ENCODE measurements around the gene NBPF1.
"Not testable (repeated sequence)": the region's sequence is repeated elsewhere in the genome, so short reads cannot be mapped to it uniquely, and the experiment has no call there.

NBPF1 gene

DNA sequence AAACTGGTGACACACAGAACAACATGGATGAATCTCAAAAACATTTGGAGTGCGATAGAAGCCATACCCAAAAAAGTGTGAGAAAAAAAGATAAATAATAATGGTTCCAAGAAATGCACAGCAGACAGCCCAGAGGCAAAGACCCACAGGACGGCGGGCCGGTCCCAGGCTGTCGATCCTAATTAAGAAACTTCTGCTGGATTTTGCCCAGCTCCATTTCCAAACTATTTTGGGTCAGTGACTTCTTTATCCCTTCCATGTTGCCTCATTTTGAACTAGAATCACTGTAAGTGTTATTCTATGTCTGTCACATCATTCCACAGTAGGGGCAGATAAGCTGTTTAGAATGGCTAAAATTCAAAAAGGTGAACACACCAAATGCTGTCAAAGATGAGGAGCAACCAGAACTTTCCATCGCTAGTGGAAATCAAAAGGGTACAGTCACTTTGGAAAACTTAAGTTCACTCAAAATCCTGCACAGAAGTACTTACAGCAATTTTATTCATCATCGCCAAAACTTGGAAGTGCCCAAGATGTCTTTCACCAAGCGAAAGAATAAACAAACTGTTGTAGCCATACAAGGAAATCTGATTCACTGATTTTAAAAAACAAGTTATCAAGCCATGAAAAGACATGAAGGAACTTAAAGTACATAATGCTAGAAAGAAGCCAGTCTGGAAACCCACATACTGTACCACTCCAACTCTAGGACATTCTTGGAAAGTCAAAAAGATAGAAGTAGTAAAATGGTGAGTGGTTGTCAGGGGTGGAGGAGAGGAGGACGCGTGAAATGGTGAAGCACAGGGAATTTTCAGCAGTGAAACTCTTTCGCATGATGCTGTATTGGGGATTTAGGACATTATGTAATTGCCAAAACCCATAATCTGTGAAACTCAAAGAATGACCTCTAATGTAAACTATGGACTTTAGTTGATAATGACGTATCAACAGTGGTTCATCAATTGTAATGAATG lies 7.5 kb downstream of the NBPF1 start:
- no peak for DNase-seq (ENCODE audit: low read depth, low spot score)

DNA sequence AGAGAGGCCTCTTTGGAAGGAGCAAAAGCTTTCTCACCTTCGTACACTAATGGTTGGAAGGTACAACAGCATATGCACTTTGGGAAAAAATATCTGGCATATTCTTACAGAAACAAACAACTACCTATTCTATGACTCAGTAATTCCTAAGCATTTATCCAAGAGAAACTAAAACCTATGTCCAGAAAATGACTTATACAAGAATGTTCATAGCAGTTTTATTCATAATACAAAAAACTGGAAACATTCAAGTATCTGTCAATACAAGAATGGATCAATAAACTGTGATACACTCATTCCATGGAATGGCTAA lies 8.2 kb downstream of the NBPF1 start:
- no peak for DNase-seq (ENCODE audit: low read depth, low spot score)

DNA sequence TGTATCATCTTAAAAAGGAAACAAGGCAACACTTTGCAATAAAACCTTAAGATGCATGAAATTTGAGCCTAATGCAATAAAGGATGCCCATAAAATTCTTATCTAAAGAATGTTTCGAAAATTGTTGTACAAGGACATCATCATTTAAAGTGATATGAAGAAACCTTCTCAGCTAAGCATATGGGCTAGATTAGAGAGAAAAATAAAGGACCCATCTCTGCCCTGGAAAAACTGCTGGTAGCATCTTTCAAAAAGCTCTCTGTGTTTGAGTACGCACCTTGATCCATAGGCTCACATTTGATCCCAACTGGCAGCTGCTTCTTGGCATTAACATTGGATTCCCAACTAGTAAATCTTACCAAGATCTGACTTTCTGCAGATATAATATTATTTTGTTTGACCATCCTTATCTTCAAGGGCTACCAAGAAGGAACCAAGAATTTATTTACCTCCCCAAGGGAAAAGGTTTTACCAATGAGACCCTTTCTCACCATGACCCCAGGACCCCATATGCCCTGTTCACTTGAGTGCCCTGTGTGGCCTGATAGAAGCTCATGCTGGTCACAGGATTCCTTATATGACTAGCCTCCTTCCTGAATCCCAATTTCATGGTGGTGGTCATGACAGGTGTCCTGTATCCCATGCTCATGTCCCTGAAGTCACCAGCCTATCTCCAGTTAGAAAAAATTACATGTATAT lies 8.7 kb downstream of the NBPF1 start:
- DNase-seq (ENCODE audit: low read depth, low spot score): not testable (repeated sequence)

DNA sequence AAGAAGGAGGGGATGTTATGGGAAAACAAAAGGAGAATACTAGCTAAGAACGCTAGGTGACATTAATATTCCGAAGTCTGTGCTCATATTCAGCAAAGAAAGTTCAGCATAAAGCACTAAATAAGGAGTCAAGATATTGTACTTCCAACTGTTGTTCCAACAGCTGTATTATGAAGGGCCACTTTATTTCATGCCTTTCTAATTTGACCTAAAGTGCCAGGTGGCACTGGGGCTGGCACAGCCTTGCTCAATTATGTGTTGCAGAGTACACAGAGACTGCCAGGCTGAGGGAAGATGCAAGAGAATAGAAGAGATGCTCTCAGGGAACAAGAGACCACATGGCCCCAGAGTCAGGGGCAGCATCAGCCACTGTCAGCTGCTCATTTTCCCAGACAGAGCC lies 9.7 kb downstream of the NBPF1 start:
- DNase-seq (ENCODE audit: low read depth, low spot score): not testable (repeated sequence)

DNA sequence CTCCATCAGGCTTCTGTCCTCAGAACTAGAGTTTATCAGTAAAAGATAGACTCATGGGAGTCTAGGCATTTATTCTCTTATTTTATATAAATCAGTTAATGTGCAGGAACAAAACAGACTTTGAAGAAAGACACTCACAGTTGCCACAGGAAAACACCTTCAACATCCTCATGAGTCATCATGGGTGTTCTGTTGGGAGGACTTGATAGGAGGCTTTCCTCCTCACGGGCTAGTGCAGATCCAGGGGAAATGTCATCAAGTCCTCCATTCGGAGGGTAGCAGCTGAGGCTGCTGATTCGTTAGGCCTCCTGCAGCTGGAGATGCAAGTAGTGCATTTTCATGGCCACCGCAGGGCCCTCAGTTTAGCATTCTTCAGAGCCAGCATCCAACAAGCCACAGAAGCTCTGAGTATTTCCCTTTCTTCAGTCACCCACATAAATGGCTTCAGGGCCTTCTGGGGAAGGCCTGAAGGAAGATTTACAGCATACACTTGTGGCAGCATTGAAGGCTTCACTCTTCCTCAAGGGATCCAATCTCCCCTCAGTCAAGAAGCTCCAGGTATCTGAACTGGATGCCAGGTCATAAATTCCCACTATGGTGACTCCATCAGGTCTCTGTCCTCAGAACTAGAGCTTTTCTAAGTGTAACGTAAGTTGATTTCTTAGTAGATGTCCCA lies 10.9 kb downstream of the NBPF1 start:
- not testable (repeated sequence) for DNase-seq (ENCODE audit: low read depth, low spot score)

DNA sequence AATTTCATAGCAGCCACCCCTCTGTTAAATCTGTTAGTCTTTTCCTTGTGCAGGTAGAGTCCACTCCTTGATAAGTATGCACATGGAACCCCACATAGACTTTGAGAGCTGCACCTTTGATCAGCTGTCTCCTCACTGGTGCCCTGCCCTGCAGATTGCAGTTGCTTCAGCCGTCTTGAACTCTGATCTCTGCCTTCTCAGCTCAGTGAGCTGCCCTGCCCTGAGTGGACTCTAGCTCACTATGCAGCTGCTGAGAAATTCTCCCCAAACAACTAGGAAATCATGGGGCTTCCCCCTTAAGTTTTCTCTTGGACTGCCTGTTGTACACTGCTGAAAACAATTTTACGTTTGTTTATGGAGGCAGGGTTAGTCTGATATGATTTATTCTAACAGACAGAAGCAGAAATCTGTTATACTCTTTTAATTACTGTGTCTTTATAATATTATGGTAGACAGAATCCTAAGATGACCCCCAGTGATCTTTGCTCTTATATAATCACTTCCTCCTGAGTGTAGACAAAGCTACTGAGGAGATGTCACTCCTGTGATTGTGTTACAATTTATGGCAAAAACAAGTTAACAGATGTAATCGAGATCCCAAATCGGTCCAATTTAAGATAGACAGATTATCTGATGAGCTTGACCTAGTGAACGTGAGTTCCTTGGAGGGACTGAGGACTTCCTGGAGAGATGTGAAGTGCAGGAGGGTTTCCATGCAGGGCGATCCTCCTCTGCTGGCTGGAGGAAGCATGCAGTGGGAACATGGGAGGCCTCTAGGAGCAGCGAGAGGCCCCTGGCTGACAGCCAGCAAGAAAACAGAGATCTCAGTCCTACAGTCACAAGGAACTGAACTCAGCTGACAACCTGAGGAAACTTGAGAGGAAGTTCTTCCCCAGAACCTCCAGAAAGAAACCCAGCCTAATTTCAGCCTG lies 12.2 kb downstream of the NBPF1 start:
- not testable (repeated sequence) for DNase-seq (ENCODE audit: low read depth, low spot score)

DNA sequence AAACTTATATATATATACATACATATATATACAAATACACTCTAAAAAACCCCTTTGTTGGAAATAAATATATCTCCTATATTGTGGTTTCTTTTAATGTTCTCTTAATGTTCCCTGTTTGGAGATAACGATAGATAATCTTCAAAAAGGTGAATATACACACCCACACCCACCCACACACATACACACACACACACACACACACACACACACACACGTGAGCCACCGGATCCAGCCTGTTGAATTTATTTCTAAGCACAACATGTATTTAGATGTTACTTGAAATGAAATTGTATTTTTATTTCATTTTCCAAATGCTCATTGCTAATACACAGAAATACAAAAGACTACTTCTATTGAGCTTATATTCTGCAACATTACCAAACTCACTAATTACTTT lies 14.0 kb downstream of the NBPF1 start:
- DNase-seq (ENCODE audit: low read depth, low spot score): not testable (repeated sequence)

DNA sequence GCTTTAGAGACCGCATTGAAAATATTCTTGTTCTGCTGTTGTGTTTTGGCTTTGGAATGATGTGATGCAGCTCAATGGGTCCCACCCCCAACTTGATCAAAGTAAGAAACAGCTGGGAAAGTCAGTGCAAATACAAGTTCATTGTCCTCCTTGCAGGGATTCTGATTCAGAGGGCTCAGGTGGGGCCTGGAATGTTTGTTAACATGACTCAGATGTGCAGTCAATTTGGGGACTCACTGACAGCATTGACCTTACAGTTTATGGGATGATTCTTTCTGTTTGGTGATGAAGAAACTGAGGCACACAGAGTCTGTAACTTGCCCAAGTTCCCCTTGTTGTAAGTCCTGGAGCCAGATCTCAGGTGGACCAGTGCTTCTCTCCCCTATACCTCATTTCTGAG lies 18.1 kb downstream of the NBPF1 start:
- DNase-seq (ENCODE audit: low read depth, low spot score): not testable (repeated sequence)

DNA sequence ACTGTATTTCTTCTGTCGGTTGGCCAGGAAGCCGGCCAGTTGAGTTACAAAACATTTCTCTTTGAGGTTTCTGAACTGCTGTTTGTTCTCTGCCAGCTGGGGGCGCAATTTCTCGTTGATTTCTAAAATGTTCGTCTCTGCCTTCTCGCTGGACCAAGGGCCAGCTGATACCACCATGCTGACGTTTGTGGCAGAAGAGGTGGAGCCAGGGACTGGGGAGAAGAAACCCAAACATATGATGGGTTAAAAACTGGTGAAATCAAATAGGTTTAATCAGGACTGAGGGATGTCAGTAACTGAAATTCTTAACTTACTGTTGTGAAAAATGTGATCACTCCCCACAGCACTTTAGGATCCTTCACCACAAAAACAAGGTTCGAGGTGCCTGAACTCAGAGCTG lies 21.5 kb downstream of the NBPF1 start:
- DNase-seq (ENCODE audit: low read depth, low spot score): not testable (repeated sequence)

DNA sequence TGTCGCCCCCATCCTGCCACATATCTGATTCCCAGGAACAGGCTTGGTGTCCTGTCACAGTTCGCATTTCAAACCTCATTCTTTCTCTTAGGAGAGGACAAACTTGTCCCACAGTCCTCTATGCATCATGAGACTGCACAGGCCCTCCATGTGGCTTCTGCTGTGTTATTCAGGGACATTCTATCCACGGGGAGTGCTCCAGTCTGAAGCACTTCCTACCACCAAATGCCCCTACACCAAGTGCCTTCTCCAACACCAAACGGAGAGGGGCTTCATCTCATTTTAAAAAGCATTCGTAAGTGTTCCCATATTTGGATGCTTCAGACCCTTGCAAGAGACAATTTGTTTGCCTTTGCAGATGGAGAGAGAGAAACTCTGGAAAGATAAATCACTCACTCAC lies 25.3 kb downstream of the NBPF1 start:
- DNase-seq (ENCODE audit: low read depth, low spot score): not testable (repeated sequence)

DNA sequence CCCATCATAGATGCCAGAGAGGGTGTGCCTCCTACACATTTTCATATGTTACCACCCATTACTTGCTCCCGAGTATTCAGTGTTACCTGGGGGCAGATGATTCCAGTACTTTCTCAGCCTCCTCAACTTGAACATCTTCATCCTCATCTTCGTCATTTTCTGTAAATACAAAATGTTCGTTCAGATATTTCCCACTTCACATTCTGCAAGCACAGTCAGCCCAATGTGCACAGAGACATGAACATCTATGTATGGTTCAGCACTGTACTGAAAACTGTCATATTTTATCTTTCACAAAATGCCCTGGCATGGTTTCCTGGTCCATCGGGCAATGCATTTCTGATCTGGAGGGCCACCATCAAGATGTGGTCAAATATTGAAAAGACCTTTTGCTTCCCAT lies 25.7 kb downstream of the NBPF1 start:
- DNase-seq (ENCODE audit: low read depth, low spot score): not testable (repeated sequence)

DNA sequence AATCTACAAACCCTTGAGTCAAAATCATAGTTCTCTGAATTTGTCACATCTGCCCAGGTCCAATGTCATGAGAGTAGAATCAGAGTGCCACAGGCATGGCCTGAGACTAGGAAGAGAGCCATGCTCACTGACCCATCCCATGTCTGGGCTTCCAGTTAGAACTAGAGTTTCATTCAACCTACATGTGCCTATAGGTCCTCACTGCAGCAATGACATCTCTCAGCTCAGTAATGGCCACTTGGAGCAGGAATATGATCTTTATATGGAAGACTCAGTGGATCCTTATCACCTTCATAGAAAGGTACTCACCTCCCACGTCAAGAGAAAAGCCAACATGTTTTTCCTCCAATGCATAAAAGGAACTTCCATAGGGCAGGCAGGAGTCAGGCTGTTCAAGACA lies 48.0 kb downstream of the NBPF1 start:
- DNase-seq (ENCODE audit: low read depth, low spot score): not testable (repeated sequence)

DNA sequence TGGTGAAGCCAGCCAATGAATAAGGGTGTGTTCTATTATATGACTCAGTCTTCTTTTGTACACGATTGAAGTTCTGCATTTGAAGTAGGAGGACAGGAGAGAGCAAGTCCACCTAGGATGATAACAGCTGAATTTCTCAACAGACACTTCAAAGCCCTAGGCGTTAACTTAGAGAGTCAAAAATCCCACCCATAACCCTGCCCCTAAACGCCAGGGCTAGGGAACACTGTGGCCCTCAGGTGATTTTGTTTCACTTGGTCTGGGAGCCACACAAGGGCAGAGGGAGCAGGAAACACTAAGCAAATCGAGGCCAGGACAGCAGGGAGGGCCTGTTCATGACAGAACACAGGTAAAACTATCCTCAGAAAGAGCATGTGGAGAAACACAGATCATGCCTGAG lies 52.3 kb downstream of the NBPF1 start:
- DNase-seq (ENCODE audit: low read depth, low spot score): not testable (repeated sequence)

DNA sequence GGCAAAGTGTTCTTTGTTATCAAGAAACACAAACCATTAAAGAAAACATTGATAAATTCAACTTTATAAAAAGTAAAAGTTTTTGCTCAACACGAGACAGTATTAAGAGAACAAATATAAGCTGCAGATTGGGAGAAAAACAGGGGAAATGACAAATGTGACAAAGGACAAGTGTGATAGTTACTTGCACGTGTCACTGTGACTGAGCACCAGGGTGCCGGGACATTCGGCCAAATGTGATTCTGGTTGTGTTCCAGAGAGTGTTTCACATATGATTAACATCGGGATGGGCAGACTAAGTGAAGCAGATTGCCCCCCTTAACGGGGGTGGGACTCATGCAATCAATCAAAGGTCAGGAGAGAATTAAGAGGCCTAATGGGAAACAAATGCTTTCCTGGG lies 52.9 kb downstream of the NBPF1 start:
- DNase-seq (ENCODE audit: low read depth, low spot score): not testable (repeated sequence)

DNA sequence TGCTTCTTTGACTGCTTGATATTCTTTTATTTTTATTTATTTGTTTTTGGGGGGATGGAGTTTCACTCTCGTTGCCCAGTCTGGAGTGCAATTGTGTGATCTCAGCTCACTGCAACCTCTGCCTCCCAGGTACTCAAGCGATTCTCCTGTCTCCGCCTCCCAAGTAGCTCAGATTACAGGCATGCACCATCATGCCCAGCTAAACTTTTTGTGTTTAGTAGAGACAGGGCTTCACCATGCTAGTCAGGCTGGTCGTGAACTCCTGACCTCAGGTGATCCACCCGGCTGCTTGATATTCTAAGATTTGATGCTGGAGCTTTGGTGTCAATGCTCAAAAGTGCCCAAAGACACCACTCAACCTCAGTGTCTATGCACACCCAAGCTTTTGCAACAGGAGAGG lies 53.7 kb downstream of the NBPF1 start:
- not testable (repeated sequence) for DNase-seq (ENCODE audit: low read depth, low spot score)

DNA sequence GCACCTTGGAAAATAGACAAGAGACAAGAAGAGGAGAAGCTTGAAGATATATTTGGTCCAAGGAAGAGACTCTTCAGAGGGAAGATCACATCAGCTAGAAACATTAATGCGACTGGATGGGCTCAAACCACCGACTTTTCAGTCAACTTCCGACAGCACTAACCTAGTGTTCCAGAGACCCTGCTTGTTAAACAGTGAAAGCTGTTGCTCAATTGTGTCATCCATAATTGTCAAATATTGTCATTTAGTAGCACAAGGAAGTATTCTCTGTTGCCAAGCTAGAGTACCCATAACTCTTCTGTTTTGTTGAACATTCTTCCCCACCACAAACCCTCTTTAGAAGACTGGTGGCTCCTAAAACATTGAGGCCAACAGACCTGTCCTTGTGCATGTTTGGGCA lies 56.3 kb downstream of the NBPF1 start:
- DNase-seq (ENCODE audit: low read depth, low spot score): not testable (repeated sequence)

DNA sequence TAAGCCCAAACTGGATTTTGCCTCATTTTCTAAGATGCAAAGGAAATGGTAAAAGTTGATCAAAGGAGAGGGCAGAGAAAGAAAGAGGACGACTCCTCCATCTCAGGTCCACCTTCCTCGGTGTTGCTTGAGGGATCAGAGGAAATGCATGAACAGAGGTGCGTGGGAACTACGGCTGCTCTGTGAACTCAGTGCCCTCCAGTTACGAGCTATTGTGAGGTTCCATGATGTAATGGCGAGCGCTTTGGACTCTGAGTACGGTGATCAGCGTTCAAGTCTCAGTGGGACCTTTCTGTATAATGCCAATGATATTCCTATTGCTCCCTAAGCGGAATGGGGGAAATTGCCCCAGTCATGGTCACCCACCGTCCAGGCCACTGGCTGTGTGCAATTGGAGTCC lies 60.1 kb downstream of the NBPF1 start:
- DNase-seq (ENCODE audit: low read depth, low spot score): not testable (repeated sequence)

DNA sequence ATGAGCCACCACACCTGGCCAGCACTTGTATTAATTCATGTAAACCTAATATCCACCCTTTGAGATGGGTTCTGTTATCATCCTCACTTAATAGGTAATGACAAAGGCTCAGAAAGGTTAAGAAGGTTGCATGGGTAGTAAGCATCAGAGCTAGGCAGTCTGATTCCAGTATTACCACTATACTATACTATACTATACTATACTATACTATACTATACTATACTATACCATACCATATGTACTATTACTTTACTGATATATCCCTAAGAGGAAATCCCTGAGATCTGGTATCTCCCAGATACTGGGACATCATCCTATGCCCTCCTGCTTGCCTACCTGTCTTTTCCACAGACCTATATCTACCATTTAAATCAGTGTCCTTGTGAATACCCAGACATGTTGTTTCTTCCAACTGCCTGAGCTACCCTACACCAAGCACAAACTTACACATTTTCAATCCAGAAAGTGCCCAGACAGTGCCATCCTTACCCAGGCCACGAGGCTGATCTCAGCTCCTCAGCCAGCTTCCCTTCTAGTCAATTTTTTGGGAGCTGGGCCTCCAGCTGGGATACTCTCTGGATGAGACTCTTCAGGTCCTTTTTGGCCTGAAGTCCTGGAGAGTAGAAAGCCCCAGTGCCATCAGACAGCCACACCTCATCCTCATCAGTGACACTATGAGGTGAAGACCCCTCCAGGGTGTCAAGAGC lies 63.0 kb downstream of the NBPF1 start:
- DNase-seq (ENCODE audit: low read depth, low spot score): not testable (repeated sequence)

DNA sequence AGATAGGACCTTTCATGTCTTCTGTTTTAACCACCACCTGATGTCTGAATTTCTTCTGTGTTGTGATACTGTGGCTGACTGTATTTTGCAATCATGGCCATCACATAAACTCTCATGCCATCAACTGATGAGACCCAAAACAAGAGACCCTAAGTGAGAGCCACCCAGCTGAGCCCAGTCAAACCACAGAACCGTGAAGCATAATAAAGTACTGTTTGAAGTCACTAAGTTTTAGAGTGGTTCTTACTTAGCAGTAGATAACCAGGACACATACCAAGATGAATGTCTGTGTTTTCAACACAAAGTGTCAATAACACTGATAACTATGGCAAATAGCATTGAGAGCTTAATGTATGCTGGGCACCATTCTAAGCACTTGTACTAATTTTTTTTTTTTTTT lies 63.8 kb downstream of the NBPF1 start:
- DNase-seq (ENCODE audit: low read depth, low spot score): not testable (repeated sequence)

DNA sequence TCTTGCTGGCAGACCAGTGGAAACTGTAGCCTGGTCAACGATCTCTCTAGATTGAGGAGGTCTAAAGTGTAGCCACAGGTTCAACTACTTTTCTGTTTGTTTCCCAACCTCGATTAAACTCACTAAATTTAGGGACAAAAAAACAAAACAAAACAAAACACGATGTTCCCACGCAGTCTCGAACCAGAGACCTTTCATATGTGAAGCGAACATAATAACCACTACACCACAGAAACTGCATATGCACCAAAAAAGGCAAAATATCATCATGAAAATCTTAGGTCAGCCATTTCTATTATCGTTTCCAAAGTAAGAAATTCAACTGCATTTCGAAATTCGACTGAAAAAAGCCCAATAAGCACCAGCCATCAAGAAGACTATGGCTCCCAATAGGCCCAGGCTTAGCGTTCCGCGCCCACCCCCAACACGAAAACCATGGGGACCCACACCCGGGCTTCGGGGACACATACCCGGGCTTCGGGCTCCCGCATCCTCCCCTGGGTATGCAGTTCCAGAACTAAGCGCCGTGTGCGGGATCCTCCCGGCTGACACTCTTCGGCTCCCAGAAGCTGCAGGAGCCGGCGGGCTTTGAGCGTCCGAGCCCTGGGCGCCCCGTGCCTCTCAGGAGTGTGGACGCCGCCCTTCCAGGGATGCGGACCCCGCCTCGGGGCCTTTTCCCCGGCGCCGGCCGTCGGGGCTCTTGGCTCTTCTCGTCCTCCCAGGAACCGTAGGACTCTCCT lies 65.7 kb downstream of the NBPF1 start:
- DNase-seq (ENCODE audit: low read depth, low spot score): not testable (repeated sequence)

Measured in activated naive CD8-positive, alpha-beta T cell treated with anti-CD3 and anti-CD28 coated beads, Interleukin-2, amount 50 U/mL, for 16 hours (primary cell).